PC-9 (cell line): Measurements from ENCODE around the gene P2RY12. TPM values are rescaled to one million over a fixed set of nuclear protein-coding genes. Genes with fewer than 3 reads are reported as not detected.

ENCODE experiments used
- BruUV-seq: library from RNA; stranded (reverse); fragments of 400-500 nt; replicated peaks from 2 replicates; lab custom pipeline; 2021; lab: Mats Ljungman, UMichigan
- CTCF ChIA-PET: fragments of 300-600 bp; sonication (Branson Sonifier 250); formaldehyde crosslinking; loops from one replicate; lab custom pipeline; 2022; ENCODE audit warnings: antibody characterized with exemption; lab: Charles Lee
- POLR2A ChIA-PET: fragments of 300-600 bp; sonication (Branson Sonifier 250); formaldehyde crosslinking; loops from one replicate; lab custom pipeline; 2022; ENCODE audit warnings: antibody characterized with exemption; ENCODE audit not compliant: unreplicated experiment; lab: Charles Lee
- DNase-seq, 2 experiments: peaks; one replicate each; pipeline versions ENCODE4 v3.0.0 to v3.0.0-alpha.2; 2015 to 2022; ENCODE audit warnings: mixed read lengths in 1 of 2
- H2AFZ ChIP-seq: fragments of 200-600 bp; sonication (generic); 2 replicates; pipeline ENCODE4 v1.8.1; 2017; ENCODE audit warnings: antibody characterized with exemption
- H3F3A ChIP-seq: fragments of 200-600 bp; sonication (generic); 2 replicates; pipeline ENCODE4 v1.8.1; 2017; ENCODE audit warnings: antibody characterized with exemption, mild to moderate bottlenecking, low read depth; ENCODE audit not compliant: insufficient read depth
- H3K27ac ChIP-seq: fragments of 200-600 bp; sonication (generic); 2 replicates; pipeline ENCODE4 v1.6.1; 2016; ENCODE audit warnings: mixed run types
- H3K27me3 ChIP-seq: fragments of 200-600 bp; sonication (generic); 2 replicates; pipeline ENCODE4 v1.6.1; 2016; ENCODE audit warnings: low read depth, mixed run types; ENCODE audit not compliant: insufficient read depth
- H3K36me3 ChIP-seq: fragments of 200-600 bp; sonication (generic); 2 replicates; pipeline ENCODE4 v1.6.1; 2016; ENCODE audit warnings: low read depth, mixed run types
- H3K4me1 ChIP-seq: fragments of 200-600 bp; sonication (generic); replicated peaks from 2 replicates; pipeline ENCODE4 v1.6.1; 2016; ENCODE audit warnings: mixed run types; ENCODE audit not compliant: insufficient read depth
- H3K4me2 ChIP-seq: fragments of 200-600 bp; sonication (generic); 2 replicates; pipeline ENCODE4 v1.6.1; 2017; ENCODE audit warnings: mixed run types
- H3K4me3 ChIP-seq: fragments of 200-600 bp; sonication (generic); 2 replicates; pipeline ENCODE4 v1.6.1; 2016; ENCODE audit warnings: mixed run types
- H3K79me2 ChIP-seq: fragments of 200-600 bp; sonication (generic); 2 replicates; pipeline ENCODE4 v1.6.1; 2017; ENCODE audit warnings: low read depth, mixed run types
- H3K9me2 ChIP-seq: fragments of 200-600 bp; sonication (generic); 2 replicates; pipeline ENCODE4 v1.8.1; 2017; ENCODE audit warnings: mild to moderate bottlenecking; ENCODE audit not compliant: insufficient read depth
- H3K9me3 ChIP-seq: fragments of 200-600 bp; sonication (generic); 2 replicates; pipeline ENCODE4 v1.8.1; 2016; ENCODE audit warnings: low read depth; ENCODE audit not compliant: insufficient read depth
- H4K20me1 ChIP-seq: fragments of 200-600 bp; sonication (generic); 2 replicates; pipeline ENCODE4 v1.8.1; 2017; ENCODE audit not compliant: insufficient read depth
- EZH2 ChIP-seq: fragments of 200-600 bp; sonication (generic); IDR thresholded peaks from 2 replicates; pipeline ENCODE4 v1.8.0; 2017; ENCODE audit warnings: antibody characterized with exemption, low read depth
- intact Hi-C: fragments of 100-400 bp; cut with micrococcal nuclease; formaldehyde crosslinking; loops from one replicate; pipeline ENCODE4 v1.10.0; 2022; ENCODE audit not compliant: unreplicated experiment
- total RNA-seq: library from RNA; stranded (reverse); gene quantifications from 2 replicates; pipeline ENCODE4 v1.2.3, GENCODE V29; 2021
- TF ChIP-seq, protein P1 (sequence below): fragments of 200-600 bp; sonication (generic); conservative IDR thresholded peaks from 2 replicates; pipeline ENCODE4 v1.6.1; 2017; ENCODE audit warnings: mixed run types, antibody characterized with exemption, mild to moderate bottlenecking, moderate library complexity

Gene P2RY12
- total RNA-seq, 1 experiment from 2014 or later = not detected

DNA sequence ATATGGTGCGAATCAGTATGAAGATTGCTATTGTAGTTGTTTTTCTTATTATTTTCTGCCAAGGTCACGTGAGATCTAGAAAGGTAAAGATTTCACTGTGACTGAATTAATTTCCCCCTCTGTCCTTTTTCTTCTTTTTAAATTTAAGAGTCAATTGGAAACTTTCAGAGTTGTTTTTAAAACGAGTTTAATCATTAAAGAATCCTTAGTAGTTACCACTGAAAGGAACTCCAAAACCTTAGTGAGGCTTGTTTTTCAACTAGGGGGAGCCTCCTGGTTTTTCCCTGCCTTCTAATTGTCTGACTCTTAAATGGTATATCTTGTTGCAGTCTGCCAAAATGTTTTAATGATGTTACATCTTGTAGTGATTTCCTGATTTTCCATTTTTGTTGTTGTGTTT lies 17.6 kb downstream of the P2RY12 start:
- H3F3A ChIP-seq = no peaks in the 10 kb centered on the region
- DNase-seq = no peak
- H3K9me2 ChIP-seq = no peaks in the 10 kb centered on the region; the same call in 1 of the 2 replicates
- TF ChIP-seq EZH2 = no peak
- TF ChIP-seq, protein P1, sequence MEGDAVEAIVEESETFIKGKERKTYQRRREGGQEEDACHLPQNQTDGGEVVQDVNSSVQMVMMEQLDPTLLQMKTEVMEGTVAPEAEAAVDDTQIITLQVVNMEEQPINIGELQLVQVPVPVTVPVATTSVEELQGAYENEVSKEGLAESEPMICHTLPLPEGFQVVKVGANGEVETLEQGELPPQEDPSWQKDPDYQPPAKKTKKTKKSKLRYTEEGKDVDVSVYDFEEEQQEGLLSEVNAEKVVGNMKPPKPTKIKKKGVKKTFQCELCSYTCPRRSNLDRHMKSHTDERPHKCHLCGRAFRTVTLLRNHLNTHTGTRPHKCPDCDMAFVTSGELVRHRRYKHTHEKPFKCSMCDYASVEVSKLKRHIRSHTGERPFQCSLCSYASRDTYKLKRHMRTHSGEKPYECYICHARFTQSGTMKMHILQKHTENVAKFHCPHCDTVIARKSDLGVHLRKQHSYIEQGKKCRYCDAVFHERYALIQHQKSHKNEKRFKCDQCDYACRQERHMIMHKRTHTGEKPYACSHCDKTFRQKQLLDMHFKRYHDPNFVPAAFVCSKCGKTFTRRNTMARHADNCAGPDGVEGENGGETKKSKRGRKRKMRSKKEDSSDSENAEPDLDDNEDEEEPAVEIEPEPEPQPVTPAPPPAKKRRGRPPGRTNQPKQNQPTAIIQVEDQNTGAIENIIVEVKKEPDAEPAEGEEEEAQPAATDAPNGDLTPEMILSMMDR = no peak
- no peak overlapping the region for H3K27ac ChIP-seq
- H3K4me3 ChIP-seq = no peak overlapping the region
- H3K4me1 ChIP-seq = no peaks in the 10 kb centered on the region
- H3K4me2 ChIP-seq = no peak overlapping the region
- no peak overlapping the region; the same call in 1 of the 2 replicates for H2AFZ ChIP-seq
- no peaks in the 10 kb centered on the region for H3K27me3 ChIP-seq
- no peaks in the 10 kb centered on the region for H4K20me1 ChIP-seq
- H3K36me3 ChIP-seq = no peaks in the 10 kb centered on the region
- no peaks in the 10 kb centered on the region for H3K79me2 ChIP-seq
- CTCF ChIA-PET = no interaction called here
- no TSS peak for BruUV-seq
- POLR2A ChIA-PET = no interaction called here
- no peaks in the 10 kb centered on the region for H3K9me3 ChIP-seq
- intact Hi-C loops = no loop called here

DNA sequence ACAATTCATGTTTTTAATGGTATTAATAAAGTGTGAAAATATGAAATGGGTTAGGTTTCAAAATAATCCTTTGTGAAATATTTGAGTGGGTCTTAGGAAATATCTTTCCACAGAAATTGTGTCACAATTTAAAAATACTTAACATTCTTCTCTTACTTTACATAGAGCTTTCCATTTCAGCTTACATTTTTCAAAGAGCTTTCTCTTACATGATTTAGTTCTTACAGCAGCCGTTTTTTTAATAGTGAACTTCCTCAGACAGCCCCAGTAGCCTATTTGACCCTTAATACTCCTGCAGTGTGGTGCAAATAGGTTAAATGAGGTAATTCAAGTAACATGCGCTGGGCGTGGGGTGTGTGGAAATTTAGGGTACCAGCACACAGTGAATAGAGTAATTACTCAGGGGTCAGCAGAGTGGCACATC lies 21.8 kb downstream of the P2RY12 start:
- Histone ChIP-seq H3K79me2 (no peaks in the 10 kb centered on the region), H3K4me2 (no peak overlapping the region), H3K9me3 (no peaks in the 10 kb centered on the region), H3K4me3 (no peak overlapping the region), H3K9me2 (no peaks in the 10 kb centered on the region; the same call in 1 of the 2 replicates), H3K27ac (no peak overlapping the region), H3K4me1 (no peaks in the 10 kb centered on the region), H3K27me3 (no peaks in the 10 kb centered on the region), H3F3A (no peaks in the 10 kb centered on the region), H2AFZ (no peak overlapping the region), H3K36me3 (no peaks in the 10 kb centered on the region), H4K20me1 (no peaks in the 10 kb centered on the region)
- no peak for DNase-seq
- CTCF ChIA-PET = no interaction called here
- POLR2A ChIA-PET = interaction anchor here (0.6 kb wide), 1 partner anchor 24 kb away, joined by 4 read pairs; no protein-coding TSS in a partner anchor
- intact Hi-C loops = no loop called here
- no TSS peak for BruUV-seq
- TF ChIP-seq, protein P1 = no peak
- no peak for TF ChIP-seq EZH2

DNA sequence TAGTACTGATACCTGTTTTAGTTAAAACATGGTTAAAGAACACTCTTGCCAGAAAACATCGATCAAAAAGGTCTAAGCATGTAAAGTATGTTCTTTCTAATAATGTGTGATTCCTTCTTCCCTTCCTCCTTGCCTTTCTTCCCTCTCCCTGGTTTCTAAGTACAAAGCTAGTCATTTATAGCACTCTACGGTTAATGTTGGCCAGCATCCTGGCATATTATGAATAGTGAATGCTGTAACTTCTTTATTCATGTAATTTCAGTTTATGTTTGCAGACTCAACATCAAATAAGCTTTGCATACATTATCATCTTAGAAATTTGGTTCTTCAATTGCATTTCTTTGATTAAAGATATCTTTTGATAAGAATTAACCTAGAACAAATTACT lies 27.1 kb downstream of the P2RY12 start:
- no TSS peak for BruUV-seq
- Histone ChIP-seq H3K27me3 (no peaks in the 10 kb centered on the region), H3K4me1 (no peaks in the 10 kb centered on the region), H2AFZ (no peak overlapping the region), H3K9me3 (no peaks in the 10 kb centered on the region), H3K79me2 (no peaks in the 10 kb centered on the region), H3K4me3 (no peak overlapping the region), H3K27ac (no peak overlapping the region), H3F3A (no peaks in the 10 kb centered on the region; the same call in 1 of the 2 replicates), H3K36me3 (no peaks in the 10 kb centered on the region), H4K20me1 (no peaks in the 10 kb centered on the region), H3K4me2 (no peak overlapping the region), H3K9me2 (no peaks in the 10 kb centered on the region)
- ChIA-PET CTCF (no interaction called here), POLR2A (no interaction called here)
- no peak for DNase-seq
- intact Hi-C loops = no loop called here
- TF ChIP-seq, protein P1 = no peak
- no peak for TF ChIP-seq EZH2
